ENCODE data around the gene ABLIM1. TPM values are rescaled to one million over a fixed set of nuclear protein-coding genes. Genes with fewer than 3 reads are reported as not detected.

ABLIM1 gene
- total and polyA plus RNA-seq, 4 experiments from 2014 or later = 129 to 202 (median 188) TPM

DNA sequence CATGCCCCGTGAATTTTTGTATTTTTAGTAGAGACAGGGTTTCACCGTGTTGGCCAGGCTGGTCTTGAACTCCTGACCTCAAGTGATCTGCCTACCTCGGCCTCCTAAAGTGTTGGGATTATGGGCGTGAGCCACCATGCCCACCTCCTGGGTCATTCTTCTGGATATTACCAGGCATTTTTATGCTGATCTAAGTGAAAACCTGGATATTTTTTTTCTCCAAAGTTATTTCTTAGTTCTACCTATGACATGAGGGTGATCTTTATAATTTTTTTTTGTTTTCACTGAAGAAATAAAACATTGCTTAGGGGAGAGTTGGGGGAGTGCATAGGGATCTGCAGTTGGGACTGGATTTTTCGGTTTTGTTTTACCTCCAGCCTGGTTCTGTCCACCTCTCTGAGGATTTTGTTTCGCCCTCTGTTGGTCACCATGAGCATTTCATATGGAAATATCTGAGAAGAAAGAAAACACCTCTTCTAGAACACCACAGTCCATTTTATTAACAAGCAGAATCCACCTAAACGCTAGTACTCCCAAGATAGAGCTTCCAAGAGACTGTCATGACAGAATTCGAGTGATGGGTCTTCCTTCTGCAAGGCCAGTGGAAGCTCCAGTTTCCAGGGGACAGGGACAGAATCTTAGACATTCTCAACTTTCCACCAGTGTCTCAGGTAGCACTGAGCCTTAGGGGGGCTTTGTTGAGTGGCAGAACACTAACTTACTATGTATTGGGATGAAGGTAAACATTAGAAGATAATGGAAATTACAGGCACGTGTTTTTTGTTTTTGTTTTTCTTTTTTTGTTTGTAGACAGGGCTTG, 220.4 kb downstream of the ABLIM1 start:
- no peaks in the 10 kb centered on the region for H3K27me3 ChIP-seq (ENCODE audit: insufficient read depth, low read length)
- Mint-ChIP-seq H3K4me1 (peaks cover 0 to 3% (median 0%) of the 10 kb centered on the region in 4 donors), H3K36me3 (peaks cover 86 to 94% of the 10 kb centered on the region in 2 donors), H3K4me3 (no peak overlapping the region), H3K27me3 (no peaks in the 10 kb centered on the region), H3K27ac (peak overlapping the region in 3 of 7 donors; percentile 9 to 49 (median 11)), H3K9me3 (no peaks in the 10 kb centered on the region)
- H3K4me3 ChIP-seq (ENCODE audit: low read length in 2 of 2) = no peak overlapping the region
- H3K27ac ChIP-seq (ENCODE audit: low read depth, low read length) = no peak overlapping the region
- no peaks in the 10 kb centered on the region for H3K4me1 ChIP-seq (ENCODE audit: insufficient read depth, low read length)
- H3K9me3 ChIP-seq (ENCODE audit: control insufficient read depth in 1 of 2, low read length in 2 of 2) = no peaks in the 10 kb centered on the region
- ChIA-PET POLR2A (ENCODE audit: partially characterized antibody) (interaction anchor here (0.9 kb wide), 1 partner anchor 10 kb away, joined by 3 read pairs; no protein-coding TSS in a partner anchor), CTCF (ENCODE audit: partially characterized antibody) (interaction anchor here (1.1 to 1.7 kb wide), 3 partner anchors 33 to 363 kb away, joined by 3 to 5 read pairs (median 4); no protein-coding TSS in a partner anchor)
- intact Hi-C loops (cut with micrococcal nuclease) = no loop called here
- DNase-seq = no peak
- H3K36me3 ChIP-seq (ENCODE audit: insufficient read depth, low read length) = peaks cover 72% of the 10 kb centered on the region

DNA sequence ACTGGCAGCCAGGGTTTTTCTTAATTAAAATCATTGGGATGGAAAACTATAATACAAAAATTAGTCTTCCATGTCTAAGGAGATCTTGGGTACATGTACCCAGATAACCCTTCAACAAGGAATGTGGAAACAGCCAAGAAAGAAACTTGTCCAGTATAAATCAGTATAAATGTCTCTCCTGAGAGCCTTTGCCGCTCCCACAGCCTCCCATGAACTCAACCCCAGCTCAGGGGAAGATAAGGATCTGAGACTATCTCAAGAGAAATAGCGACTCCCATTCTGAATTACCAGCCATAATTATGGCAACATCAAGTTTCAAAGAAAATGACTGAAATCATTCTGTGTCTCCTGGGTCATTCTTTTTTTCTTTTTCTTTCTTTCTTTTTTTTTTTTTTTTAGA, 221.1 kb downstream of the ABLIM1 start:
- CTCF ChIA-PET (ENCODE audit: partially characterized antibody) = no interaction called here
- H3K36me3 ChIP-seq (ENCODE audit: insufficient read depth, low read length) = peaks cover 72% of the 10 kb centered on the region

GRCh38 chr10:114432566-114433093, 225.4 kb downstream of the ABLIM1 start:
- peaks cover 67 to 74% of the 10 kb centered on the region in 2 donors for H3K36me3 Mint-ChIP-seq
- Histone ChIP-seq H3K27me3 (ENCODE audit: insufficient read depth, low read length) (no peaks in the 10 kb centered on the region), H3K4me1 (ENCODE audit: insufficient read depth, low read length) (no peaks in the 10 kb centered on the region), H3K4me3 (ENCODE audit: low read length in 2 of 2) (no peak overlapping the region), H3K9me3 (ENCODE audit: control insufficient read depth in 1 of 2, low read length in 2 of 2) (no peaks in the 10 kb centered on the region), H3K36me3 (ENCODE audit: insufficient read depth, low read length) (peaks cover 31% of the 10 kb centered on the region), H3K27ac (ENCODE audit: low read depth, low read length) (no peak overlapping the region)
- CTCF ChIA-PET (ENCODE audit: partially characterized antibody) = interaction anchor here (0.6 to 2.1 kb wide), 2 partner anchors 129 to 185 kb away, joined by 3 to 6 read pairs; no protein-coding TSS in a partner anchor
- no peak overlapping the region for H3K4me3 Mint-ChIP-seq
- intact Hi-C loops (cut with micrococcal nuclease) = no loop called here
- no peaks in the 10 kb centered on the region for H3K27me3 Mint-ChIP-seq
- peaks cover 0 to 3% (median 0%) of the 10 kb centered on the region in 4 donors for H3K4me1 Mint-ChIP-seq
- no peak for DNase-seq
- POLR2A ChIA-PET (ENCODE audit: partially characterized antibody) = no interaction called here
- no peaks in the 10 kb centered on the region for H3K9me3 Mint-ChIP-seq
- H3K27ac Mint-ChIP-seq = peak overlapping the region in 5 of 7 donors; percentile 22 to 64 (median 36)

More for the DNA sequence above, 221.1 kb downstream of the ABLIM1 start:
- Histone ChIP-seq H3K27ac (ENCODE audit: low read depth, low read length) (no peak overlapping the region), H3K27me3 (ENCODE audit: insufficient read depth, low read length) (no peaks in the 10 kb centered on the region), H3K4me1 (ENCODE audit: insufficient read depth, low read length) (no peaks in the 10 kb centered on the region), H3K9me3 (ENCODE audit: control insufficient read depth in 1 of 2, low read length in 2 of 2) (no peaks in the 10 kb centered on the region), H3K4me3 (ENCODE audit: low read length in 2 of 2) (no peak overlapping the region)
- Mint-ChIP-seq H3K4me3 (no peak overlapping the region), H3K27me3 (no peaks in the 10 kb centered on the region), H3K36me3 (peaks cover 87 to 94% of the 10 kb centered on the region in 2 donors), H3K9me3 (no peaks in the 10 kb centered on the region), H3K4me1 (peaks cover 0 to 3% (median 0%) of the 10 kb centered on the region in 4 donors), H3K27ac (peak overlapping the region in 1 of 7 donors; percentile 26)
- no peak for DNase-seq
- intact Hi-C loops (cut with micrococcal nuclease) = no loop called here
- POLR2A ChIA-PET (ENCODE audit: partially characterized antibody) = no interaction called here

DNA sequence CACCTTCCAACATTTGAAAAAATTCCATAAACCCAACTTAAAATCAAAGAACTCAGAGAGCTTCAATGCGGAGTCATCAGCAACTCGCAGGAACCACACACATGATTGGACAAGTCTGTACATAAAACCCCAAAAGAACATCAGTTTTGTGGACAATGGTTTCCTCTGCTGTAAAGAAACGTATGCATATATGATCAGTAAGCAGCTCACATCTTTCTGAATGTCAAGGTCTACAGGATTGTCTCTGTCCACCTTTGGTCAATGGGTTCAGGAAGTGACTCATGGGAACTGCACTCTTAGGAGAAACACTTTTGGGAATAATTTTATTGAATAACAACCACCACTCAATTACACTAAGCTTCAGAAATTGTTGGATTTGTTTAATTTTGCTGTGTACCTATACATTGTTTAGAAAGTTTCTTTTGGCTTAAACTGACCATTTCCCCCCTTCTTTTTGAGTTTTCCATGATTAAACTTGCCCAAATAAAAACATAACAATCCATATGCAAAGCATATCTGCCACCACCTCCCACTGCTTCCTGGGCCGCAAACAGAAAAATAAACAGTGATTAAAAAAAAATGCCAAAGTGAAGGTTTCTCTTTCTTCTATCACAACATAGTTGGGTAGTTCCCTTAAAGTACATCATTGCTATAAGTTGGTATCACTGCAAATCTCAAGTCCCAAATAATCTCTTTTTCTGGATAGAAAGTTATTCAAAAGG, 226.5 kb downstream of the ABLIM1 start:
- Histone ChIP-seq H3K9me3 (ENCODE audit: control insufficient read depth in 1 of 2, low read length in 2 of 2) (no peaks in the 10 kb centered on the region), H3K4me1 (ENCODE audit: insufficient read depth, low read length) (no peaks in the 10 kb centered on the region), H3K36me3 (ENCODE audit: insufficient read depth, low read length) (peaks cover 22% of the 10 kb centered on the region), H3K27ac (ENCODE audit: low read depth, low read length) (no peak overlapping the region), H3K4me3 (ENCODE audit: low read length in 2 of 2) (no peak overlapping the region), H3K27me3 (ENCODE audit: insufficient read depth, low read length) (no peaks in the 10 kb centered on the region)
- Mint-ChIP-seq H3K27ac (peak overlapping the region in 3 of 7 donors; percentile 14 to 58 (median 18)), H3K27me3 (no peaks in the 10 kb centered on the region), H3K9me3 (no peaks in the 10 kb centered on the region), H3K4me3 (no peak overlapping the region), H3K36me3 (peaks cover 60 to 63% of the 10 kb centered on the region in 2 donors), H3K4me1 (peaks cover 0 to 3% (median 0%) of the 10 kb centered on the region in 4 donors)
- intact Hi-C loops (cut with micrococcal nuclease) = no loop called here
- ChIA-PET POLR2A (ENCODE audit: partially characterized antibody) (interaction anchor here (0.6 kb wide), 1 partner anchor 372 kb away, joined by 3 read pairs; no protein-coding TSS in a partner anchor), CTCF (ENCODE audit: partially characterized antibody) (interaction anchor here (2.1 kb wide), 1 partner anchor 128 kb away, joined by 6 read pairs; no protein-coding TSS in a partner anchor)
- DNase-seq = no peak

DNA sequence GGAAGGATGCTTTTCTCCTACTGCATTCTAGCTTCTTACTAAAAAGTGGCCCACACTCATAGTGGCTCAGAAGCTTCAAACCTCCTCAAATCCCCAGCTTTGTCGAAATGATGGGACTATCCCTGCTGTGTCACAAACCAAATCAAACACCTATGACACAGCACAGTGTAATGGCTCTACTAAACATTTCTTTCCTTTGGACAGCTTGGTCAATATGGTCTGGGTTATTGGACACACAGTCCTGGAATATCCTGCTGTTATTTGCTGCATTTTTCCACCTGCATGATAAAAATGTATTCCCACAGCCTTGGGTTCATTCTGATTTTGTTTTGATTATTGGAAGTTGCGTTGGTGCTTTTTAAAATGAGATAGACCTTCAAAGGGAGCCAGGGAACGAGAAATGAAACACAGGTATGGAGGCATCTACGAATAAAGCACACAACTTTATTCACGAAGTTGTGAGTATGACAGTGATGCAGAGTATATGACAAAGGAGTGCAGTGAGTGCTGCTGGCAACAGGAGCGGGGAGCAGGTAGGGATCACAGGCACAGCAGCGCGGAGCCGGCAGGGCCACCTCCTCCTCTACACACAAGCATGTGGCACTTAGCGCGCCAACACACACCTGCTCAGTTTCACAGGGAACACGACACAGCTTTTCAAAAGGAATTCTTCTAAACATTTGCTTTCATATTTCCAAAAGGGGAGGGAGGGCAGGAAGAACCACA, 227.2 kb downstream of the ABLIM1 start:
- Histone ChIP-seq H3K27me3 (ENCODE audit: insufficient read depth, low read length) (no peaks in the 10 kb centered on the region), H3K4me1 (ENCODE audit: insufficient read depth, low read length) (no peaks in the 10 kb centered on the region), H3K36me3 (ENCODE audit: insufficient read depth, low read length) (peaks cover 17% of the 10 kb centered on the region), H3K27ac (ENCODE audit: low read depth, low read length) (no peak overlapping the region), H3K4me3 (ENCODE audit: low read length in 2 of 2) (no peak overlapping the region), H3K9me3 (ENCODE audit: control insufficient read depth in 1 of 2, low read length in 2 of 2) (no peaks in the 10 kb centered on the region)
- no peak for DNase-seq
- H3K4me1 Mint-ChIP-seq = peaks cover 0 to 3% (median 0%) of the 10 kb centered on the region in 4 donors
- ChIA-PET CTCF (ENCODE audit: partially characterized antibody) (no interaction called here), POLR2A (ENCODE audit: partially characterized antibody) (interaction anchor here (0.6 kb wide), 1 partner anchor 372 kb away, joined by 3 read pairs; no protein-coding TSS in a partner anchor)
- H3K9me3 Mint-ChIP-seq = no peaks in the 10 kb centered on the region
- no peak overlapping the region for H3K27ac Mint-ChIP-seq
- H3K4me3 Mint-ChIP-seq = no peak overlapping the region
- H3K27me3 Mint-ChIP-seq = no peaks in the 10 kb centered on the region
- peaks cover 52 to 56% of the 10 kb centered on the region in 2 donors for H3K36me3 Mint-ChIP-seq
- intact Hi-C loops (cut with micrococcal nuclease) = no loop called here

DNA sequence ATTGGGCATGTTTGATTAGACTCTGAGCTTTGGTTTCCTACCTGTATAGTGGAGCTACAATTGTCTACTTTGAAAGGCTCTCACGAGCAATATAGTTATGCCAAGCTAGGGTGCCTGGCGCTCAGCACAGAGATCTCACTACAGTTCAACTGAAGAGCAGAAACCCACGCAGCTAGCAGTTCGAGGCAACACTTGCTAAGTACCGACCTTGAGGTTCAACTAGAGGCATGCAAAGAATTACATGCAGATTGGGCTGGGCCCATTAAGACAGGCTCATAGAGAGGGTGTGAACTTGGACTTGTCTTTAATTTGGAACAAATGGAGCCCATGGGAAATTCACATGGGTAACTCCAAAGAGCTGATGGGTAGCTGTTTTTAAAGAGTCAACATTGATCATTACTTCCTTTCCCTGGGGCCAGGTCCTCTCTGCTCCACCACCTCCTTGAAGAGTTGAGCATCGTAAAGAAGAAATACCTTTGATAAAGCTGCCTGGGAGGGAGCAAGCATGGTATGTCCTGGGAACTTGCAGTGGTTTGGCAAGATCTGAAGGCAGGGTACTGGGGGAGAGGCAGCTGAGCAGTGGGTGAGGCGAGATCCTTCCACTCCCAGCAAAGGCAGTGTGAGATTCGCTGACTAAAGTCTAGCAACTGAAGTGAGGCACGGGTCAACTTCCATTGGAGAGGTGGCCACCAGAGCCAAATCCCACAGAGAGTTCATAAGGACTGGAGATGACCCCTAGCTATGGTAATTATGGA, 228.3 kb downstream of the ABLIM1 start:
- DNase-seq = no peak
- H3K9me3 Mint-ChIP-seq = peaks cover 0 to 4% (median 0%) of the 10 kb centered on the region in 8 donors
- H3K4me3 Mint-ChIP-seq = no peak overlapping the region
- ChIA-PET POLR2A (ENCODE audit: partially characterized antibody) (no interaction called here), CTCF (ENCODE audit: partially characterized antibody) (interaction anchor here (0.9 to 1.0 kb wide), 2 partner anchors 126 to 274 kb away, joined by 3 read pairs; no protein-coding TSS in a partner anchor)
- peaks cover 43 to 45% of the 10 kb centered on the region in 2 donors for H3K36me3 Mint-ChIP-seq
- Histone ChIP-seq H3K4me1 (ENCODE audit: insufficient read depth, low read length) (no peaks in the 10 kb centered on the region), H3K36me3 (ENCODE audit: insufficient read depth, low read length) (peaks cover 10% of the 10 kb centered on the region), H3K9me3 (ENCODE audit: control insufficient read depth in 1 of 2, low read length in 2 of 2) (no peaks in the 10 kb centered on the region), H3K27ac (ENCODE audit: low read depth, low read length) (no peak overlapping the region), H3K4me3 (ENCODE audit: low read length in 2 of 2) (no peak overlapping the region), H3K27me3 (ENCODE audit: insufficient read depth, low read length) (no peaks in the 10 kb centered on the region)
- H3K27ac Mint-ChIP-seq = peak overlapping the region in 1 of 7 donors; percentile 44
- intact Hi-C loops (cut with micrococcal nuclease) = no loop called here
- H3K4me1 Mint-ChIP-seq = peaks cover 0 to 3% (median 0%) of the 10 kb centered on the region in 4 donors
- H3K27me3 Mint-ChIP-seq = no peaks in the 10 kb centered on the region

Measured in CD4-positive, alpha-beta memory T cell (primary cell).